SK-N-SH treated with all-trans-retinoic acid at 6 μM for 48 hours (cell line): ENCODE results near the gene KCNC3.

Experiments used
- ATAC-seq: fragments of 200-7000 bp; cut with Tn5 transposase; 3 replicates; pipeline ENCODE4 v1.9.1; 2020; ENCODE audit warnings: mild to moderate bottlenecking, moderate library complexity
- ARNTL ChIP-seq: fragments of 450-650 bp; formaldehyde crosslinking; IDR thresholded peaks from 2 replicates; pipeline ENCODE4 v1.5.0; 2020; ENCODE audit warnings: low read depth, mild to moderate bottlenecking, moderate library complexity, borderline replicate concordance
- BACH2 ChIP-seq: fragments of 250-450 bp; sonication (Bioruptor Pico); IDR thresholded peaks from 2 replicates; pipeline ENCODE4 v1.9.0; 2021; ENCODE audit warnings: mild to moderate bottlenecking, borderline replicate concordance
- CSDC2 ChIP-seq: fragments of 250-450 bp; sonication (Bioruptor Pico); IDR thresholded peaks from 2 replicates; pipeline ENCODE4 v1.5.0; 2020; ENCODE audit warnings: mild to moderate bottlenecking, moderate library complexity
- ESRRG ChIP-seq: fragments of 250-450 bp; sonication (Bioruptor Pico); IDR thresholded peaks from 2 replicates; pipeline ENCODE4 v1.6.1; 2021; ENCODE audit warnings: mild to moderate bottlenecking
- GLIS3 ChIP-seq: fragments of 250-450 bp; sonication (Bioruptor Pico); IDR thresholded peaks from 2 replicates; pipeline ENCODE4 v1.5.0; 2020; ENCODE audit warnings: mild to moderate bottlenecking, moderate library complexity
- ISL1 ChIP-seq: fragments of 250-450 bp; sonication (Bioruptor Pico); IDR thresholded peaks from 2 replicates; pipeline ENCODE4 v2.1.2; 2022; ENCODE audit warnings: mild to moderate bottlenecking, moderate library complexity
- OSR1 ChIP-seq: fragments of 250-450 bp; sonication (Bioruptor Pico); IDR thresholded peaks from 2 replicates; pipeline ENCODE4 v1.8.0; 2022; ENCODE audit warnings: moderate library complexity, mild to moderate bottlenecking, inconsistent platforms
- PPARA ChIP-seq: fragments of 250-450 bp; sonication (Bioruptor Pico); IDR thresholded peaks from 2 replicates; pipeline ENCODE4 v1.5.0; 2020; ENCODE audit warnings: mild to moderate bottlenecking, borderline replicate concordance
- RARB ChIP-seq: fragments of 250-450 bp; sonication (Bioruptor Pico); IDR thresholded peaks from 2 replicates; pipeline ENCODE4 v1.8.0; 2021; ENCODE audit warnings: mild to moderate bottlenecking, moderate library complexity
- SNAI2 ChIP-seq: fragments of 250-450 bp; sonication (Bioruptor Pico); IDR thresholded peaks from 2 replicates; pipeline ENCODE4 v1.5.0; 2020; ENCODE audit warnings: mild to moderate bottlenecking, moderate library complexity
- TCF4 ChIP-seq: fragments of 250-450 bp; sonication (Bioruptor Pico); IDR thresholded peaks from 2 replicates; pipeline ENCODE4 v1.8.0; 2021; ENCODE audit warnings: mild to moderate bottlenecking, moderate library complexity, borderline replicate concordance
- TOX ChIP-seq: fragments of 250-450 bp; sonication (Bioruptor Pico); IDR thresholded peaks from 2 replicates; pipeline ENCODE4 v1.8.0; 2021; ENCODE audit warnings: mild to moderate bottlenecking, moderate library complexity, borderline replicate concordance
- ZFP3 ChIP-seq: fragments of 250-450 bp; sonication (Bioruptor Pico); IDR thresholded peaks from 2 replicates; pipeline ENCODE4 v1.5.0; 2020; ENCODE audit warnings: mild to moderate bottlenecking, moderate library complexity
- ZFP30 ChIP-seq: fragments of 450-650 bp; formaldehyde crosslinking; IDR thresholded peaks from 2 replicates; pipeline ENCODE4 v1.5.0; 2022; ENCODE audit warnings: mild to moderate bottlenecking, moderate library complexity
- ZNF70 ChIP-seq: fragments of 450-650 bp; formaldehyde crosslinking; IDR thresholded peaks from 2 replicates; pipeline ENCODE4 v1.5.0; 2020; ENCODE audit warnings: mild to moderate bottlenecking, moderate library complexity
- ZNF8 ChIP-seq: fragments of 450-650 bp; formaldehyde crosslinking; IDR thresholded peaks from 2 replicates; pipeline ENCODE4 v1.5.0; 2020; ENCODE audit warnings: mild to moderate bottlenecking, moderate library complexity
- TF ChIP-seq, protein P1 (sequence below): fragments of 250-450 bp; sonication (Bioruptor Pico); IDR thresholded peaks from 2 replicates; pipeline ENCODE4 v1.8.0; 2021; ENCODE audit warnings: low read depth, mild to moderate bottlenecking, moderate library complexity, borderline replicate concordance
- TF ChIP-seq, protein P2 (sequence below): fragments of 250-450 bp; sonication (Bioruptor Pico); IDR thresholded peaks from 2 replicates; pipeline ENCODE4 v1.8.0; 2020; ENCODE audit warnings: mild to moderate bottlenecking, moderate library complexity, borderline replicate concordance
- TF ChIP-seq, protein P3 (sequence below): fragments of 250-450 bp; sonication (Bioruptor Pico); IDR thresholded peaks from 2 replicates; pipeline ENCODE4 v1.5.0; 2020; ENCODE audit warnings: mild to moderate bottlenecking, moderate library complexity
- TF ChIP-seq, protein P4 (sequence below): fragments of 250-450 bp; sonication (Bioruptor Pico); IDR thresholded peaks from 2 replicates; pipeline ENCODE4 v1.5.1; 2021; ENCODE audit warnings: mild to moderate bottlenecking, moderate library complexity
- TF ChIP-seq, protein P5 (sequence below): fragments of 250-450 bp; sonication (Bioruptor Pico); IDR thresholded peaks from 2 replicates; pipeline ENCODE4 v1.5.1; 2020; ENCODE audit warnings: low read depth, mild to moderate bottlenecking, moderate library complexity

The KCNC3 gene

DNA sequence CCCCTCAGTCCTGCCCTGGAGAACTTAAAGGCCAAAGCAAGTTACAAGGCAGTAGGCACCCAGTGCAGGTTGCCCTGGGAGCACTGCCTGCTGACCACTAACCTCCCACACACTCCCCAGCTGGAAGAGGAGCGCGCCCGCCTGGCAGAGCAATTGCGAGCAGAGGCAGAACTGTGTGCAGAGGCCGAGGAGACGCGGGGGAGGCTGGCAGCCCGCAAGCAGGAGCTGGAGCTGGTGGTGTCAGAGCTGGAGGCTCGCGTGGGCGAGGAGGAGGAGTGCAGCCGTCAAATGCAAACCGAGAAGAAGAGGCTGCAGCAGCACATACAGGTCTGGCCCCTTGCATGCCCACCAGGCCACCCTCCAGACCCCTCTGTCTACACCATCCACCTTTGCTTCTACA is 61.1 kb downstream of the KCNC3 start:
- TF ChIP-seq ZNF8 (CRISPR knock-in tag) (no peak), TCF4 (CRISPR knock-in tag) (no peak), RARB (CRISPR knock-in tag) (no peak), GLIS3 (no peak), CSDC2 (no peak), OSR1 (no peak), PPARA (no peak), BACH2 (no peak), ZNF70 (no peak), ESRRG (CRISPR knock-in tag) (no peak), ZFP3 (CRISPR knock-in tag) (no peak), ARNTL (CRISPR knock-in tag) (no peak), ISL1 (CRISPR knock-in tag) (no peak), TOX (CRISPR knock-in tag) (no peak), ZFP30 (CRISPR knock-in tag) (no peak)
- TF ChIP-seq, protein P1, sequence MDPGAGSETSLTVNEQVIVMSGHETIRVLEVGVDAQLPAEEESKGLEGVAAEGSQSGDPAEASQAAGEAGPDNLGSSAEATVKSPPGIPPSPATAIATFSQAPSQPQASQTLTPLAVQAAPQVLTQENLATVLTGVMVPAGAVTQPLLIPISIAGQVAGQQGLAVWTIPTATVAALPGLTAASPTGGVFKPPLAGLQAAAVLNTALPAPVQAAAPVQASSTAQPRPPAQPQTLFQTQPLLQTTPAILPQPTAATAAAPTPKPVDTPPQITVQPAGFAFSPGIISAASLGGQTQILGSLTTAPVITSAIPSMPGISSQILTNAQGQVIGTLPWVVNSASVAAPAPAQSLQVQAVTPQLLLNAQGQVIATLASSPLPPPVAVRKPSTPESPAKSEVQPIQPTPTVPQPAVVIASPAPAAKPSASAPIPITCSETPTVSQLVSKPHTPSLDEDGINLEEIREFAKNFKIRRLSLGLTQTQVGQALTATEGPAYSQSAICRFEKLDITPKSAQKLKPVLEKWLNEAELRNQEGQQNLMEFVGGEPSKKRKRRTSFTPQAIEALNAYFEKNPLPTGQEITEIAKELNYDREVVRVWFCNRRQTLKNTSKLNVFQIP, result no peak
- TF ChIP-seq, protein P2, sequence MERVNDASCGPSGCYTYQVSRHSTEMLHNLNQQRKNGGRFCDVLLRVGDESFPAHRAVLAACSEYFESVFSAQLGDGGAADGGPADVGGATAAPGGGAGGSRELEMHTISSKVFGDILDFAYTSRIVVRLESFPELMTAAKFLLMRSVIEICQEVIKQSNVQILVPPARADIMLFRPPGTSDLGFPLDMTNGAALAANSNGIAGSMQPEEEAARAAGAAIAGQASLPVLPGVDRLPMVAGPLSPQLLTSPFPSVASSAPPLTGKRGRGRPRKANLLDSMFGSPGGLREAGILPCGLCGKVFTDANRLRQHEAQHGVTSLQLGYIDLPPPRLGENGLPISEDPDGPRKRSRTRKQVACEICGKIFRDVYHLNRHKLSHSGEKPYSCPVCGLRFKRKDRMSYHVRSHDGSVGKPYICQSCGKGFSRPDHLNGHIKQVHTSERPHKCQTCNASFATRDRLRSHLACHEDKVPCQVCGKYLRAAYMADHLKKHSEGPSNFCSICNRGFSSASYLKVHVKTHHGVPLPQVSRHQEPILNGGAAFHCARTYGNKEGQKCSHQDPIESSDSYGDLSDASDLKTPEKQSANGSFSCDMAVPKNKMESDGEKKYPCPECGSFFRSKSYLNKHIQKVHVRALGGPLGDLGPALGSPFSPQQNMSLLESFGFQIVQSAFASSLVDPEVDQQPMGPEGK (CRISPR knock-in tag), result no peak
- TF ChIP-seq, protein P3, sequence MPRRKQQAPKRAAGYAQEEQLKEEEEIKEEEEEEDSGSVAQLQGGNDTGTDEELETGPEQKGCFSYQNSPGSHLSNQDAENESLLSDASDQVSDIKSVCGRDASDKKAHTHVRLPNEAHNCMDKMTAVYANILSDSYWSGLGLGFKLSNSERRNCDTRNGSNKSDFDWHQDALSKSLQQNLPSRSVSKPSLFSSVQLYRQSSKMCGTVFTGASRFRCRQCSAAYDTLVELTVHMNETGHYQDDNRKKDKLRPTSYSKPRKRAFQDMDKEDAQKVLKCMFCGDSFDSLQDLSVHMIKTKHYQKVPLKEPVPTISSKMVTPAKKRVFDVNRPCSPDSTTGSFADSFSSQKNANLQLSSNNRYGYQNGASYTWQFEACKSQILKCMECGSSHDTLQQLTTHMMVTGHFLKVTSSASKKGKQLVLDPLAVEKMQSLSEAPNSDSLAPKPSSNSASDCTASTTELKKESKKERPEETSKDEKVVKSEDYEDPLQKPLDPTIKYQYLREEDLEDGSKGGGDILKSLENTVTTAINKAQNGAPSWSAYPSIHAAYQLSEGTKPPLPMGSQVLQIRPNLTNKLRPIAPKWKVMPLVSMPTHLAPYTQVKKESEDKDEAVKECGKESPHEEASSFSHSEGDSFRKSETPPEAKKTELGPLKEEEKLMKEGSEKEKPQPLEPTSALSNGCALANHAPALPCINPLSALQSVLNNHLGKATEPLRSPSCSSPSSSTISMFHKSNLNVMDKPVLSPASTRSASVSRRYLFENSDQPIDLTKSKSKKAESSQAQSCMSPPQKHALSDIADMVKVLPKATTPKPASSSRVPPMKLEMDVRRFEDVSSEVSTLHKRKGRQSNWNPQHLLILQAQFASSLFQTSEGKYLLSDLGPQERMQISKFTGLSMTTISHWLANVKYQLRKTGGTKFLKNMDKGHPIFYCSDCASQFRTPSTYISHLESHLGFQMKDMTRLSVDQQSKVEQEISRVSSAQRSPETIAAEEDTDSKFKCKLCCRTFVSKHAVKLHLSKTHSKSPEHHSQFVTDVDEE (CRISPR knock-in tag), result no peak
- TF ChIP-seq, protein P4, sequence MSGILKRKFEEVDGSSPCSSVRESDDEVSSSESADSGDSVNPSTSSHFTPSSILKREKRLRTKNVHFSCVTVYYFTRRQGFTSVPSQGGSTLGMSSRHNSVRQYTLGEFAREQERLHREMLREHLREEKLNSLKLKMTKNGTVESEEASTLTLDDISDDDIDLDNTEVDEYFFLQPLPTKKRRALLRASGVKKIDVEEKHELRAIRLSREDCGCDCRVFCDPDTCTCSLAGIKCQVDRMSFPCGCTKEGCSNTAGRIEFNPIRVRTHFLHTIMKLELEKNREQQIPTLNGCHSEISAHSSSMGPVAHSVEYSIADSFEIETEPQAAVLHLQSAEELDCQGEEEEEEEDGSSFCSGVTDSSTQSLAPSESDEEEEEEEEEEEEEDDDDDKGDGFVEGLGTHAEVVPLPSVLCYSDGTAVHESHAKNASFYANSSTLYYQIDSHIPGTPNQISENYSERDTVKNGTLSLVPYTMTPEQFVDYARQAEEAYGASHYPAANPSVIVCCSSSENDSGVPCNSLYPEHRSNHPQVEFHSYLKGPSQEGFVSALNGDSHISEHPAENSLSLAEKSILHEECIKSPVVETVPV (CRISPR knock-in tag), result no peak
- TF ChIP-seq, protein P5, sequence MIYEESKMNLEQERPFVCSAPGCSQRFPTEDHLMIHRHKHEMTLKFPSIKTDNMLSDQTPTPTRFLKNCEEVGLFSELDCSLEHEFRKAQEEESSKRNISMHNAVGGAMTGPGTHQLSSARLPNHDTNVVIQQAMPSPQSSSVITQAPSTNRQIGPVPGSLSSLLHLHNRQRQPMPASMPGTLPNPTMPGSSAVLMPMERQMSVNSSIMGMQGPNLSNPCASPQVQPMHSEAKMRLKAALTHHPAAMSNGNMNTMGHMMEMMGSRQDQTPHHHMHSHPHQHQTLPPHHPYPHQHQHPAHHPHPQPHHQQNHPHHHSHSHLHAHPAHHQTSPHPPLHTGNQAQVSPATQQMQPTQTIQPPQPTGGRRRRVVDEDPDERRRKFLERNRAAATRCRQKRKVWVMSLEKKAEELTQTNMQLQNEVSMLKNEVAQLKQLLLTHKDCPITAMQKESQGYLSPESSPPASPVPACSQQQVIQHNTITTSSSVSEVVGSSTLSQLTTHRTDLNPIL (CRISPR knock-in tag), result no peak
- TF ChIP-seq, all 23 proteins: peak for 0
- no peak for ATAC-seq

DNA sequence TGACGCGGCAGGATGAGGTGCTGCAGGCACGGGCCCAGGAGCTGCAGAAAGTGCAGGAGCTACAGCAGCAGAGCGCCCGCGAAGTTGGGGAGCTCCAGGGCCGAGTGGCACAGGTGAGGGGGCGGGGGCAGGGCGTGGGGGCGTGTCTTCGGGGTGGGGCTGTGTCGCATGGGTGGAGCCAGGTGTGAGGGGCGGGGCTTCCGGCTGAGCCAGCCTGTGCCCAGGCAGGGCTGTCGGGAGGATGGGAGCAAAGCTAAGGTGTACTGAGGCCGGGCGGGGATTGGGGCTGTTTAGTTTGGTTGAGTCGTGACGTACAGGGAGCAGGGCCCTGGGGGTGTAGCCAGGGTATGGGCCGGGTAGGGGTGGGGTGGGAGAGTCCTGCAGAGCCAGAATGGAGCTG is 62.3 kb downstream of the KCNC3 start:
- no peak for ATAC-seq
- TF ChIP-seq ZNF8 (CRISPR knock-in tag), result no peak

DNA sequence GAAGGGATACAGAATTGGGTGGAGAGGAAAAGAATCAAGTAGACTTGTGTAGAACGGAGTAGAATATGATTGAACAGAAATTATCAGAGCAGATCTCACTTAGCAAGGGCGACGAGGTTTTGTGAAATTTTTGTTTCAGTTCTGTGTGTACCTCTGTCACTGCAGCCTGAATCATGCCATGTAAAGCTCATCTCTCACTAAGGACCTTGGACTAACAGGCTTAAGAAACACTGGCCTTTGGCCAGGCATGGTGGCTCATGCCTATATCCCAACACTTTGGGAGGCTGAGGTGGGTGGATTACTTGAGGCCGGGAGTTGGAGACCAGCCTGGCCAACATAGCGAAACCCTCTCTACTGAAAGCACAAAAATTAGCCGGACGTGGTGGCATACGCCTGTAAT is 63.1 kb downstream of the KCNC3 start:
- TF ChIP-seq ARNTL (CRISPR knock-in tag), result no peak
- no peak for TF ChIP-seq CSDC2
- TF ChIP-seq SNAI2 (CRISPR knock-in tag), result no peak
- TF ChIP-seq, protein P4 (CRISPR knock-in tag), result no peak
- no peak for ATAC-seq
